HG02938 (cell line): ENCODE measurements around the gene GHDC.
"Not testable (repeated sequence)": the region's sequence is repeated elsewhere in the genome, so short reads cannot be mapped to it uniquely, and the experiment has no call there.

Experiments
- ATAC-seq: cut with Tn5 transposase; IDR thresholded peaks from one replicate; pipeline ENCODE4 v1.9.1; 2021; ENCODE audit warnings: mild to moderate bottlenecking, moderate library complexity; ENCODE audit not compliant: unreplicated experiment

GHDC gene

GRCh38 chr17:42203354-42203753 is 9.1 kb upstream of the GHDC start:
- no peak for ATAC-seq

- ATAC-seq: no peak
These were observed 8.4 kb upstream of the GHDC start for GRCh38 chr17:42202696-42203095.

GRCh38 chr17:42202159-42202558 is 7.9 kb upstream of the GHDC start:
- no peak for ATAC-seq

- ATAC-seq: no peak
These were observed 7.1 kb upstream of the GHDC start for GRCh38 chr17:42201458-42201772.

GRCh38 chr17:42200706-42201457 is 6.6 kb upstream of the GHDC start:
- no peak for ATAC-seq

GRCh38 chr17:42199416-42200011 is 5.2 kb upstream of the GHDC start:
- no peak for ATAC-seq

- no peak for ATAC-seq
These were observed 4.6 kb upstream of the GHDC start for GRCh38 chr17:42198897-42199296.

GRCh38 chr17:42197564-42198156 is 3.4 kb upstream of the GHDC start:
- ATAC-seq: no peak

GRCh38 chr17:42193216-42193968 is 902 bp downstream of the GHDC start:
- no peak for ATAC-seq

- ATAC-seq: no peak
These were observed 1.8 kb downstream of the GHDC start for GRCh38 chr17:42192189-42193126.

- no peak for ATAC-seq
These were observed 3.1 kb downstream of the GHDC start for GRCh38 chr17:42191275-42191608.

- no peak for ATAC-seq
These were observed 3.6 kb downstream of the GHDC start for GRCh38 chr17:42190491-42191274.

GRCh38 chr17:42189651-42189965 is 4.7 kb downstream of the GHDC start:
- no peak for ATAC-seq

- ATAC-seq: no peak
These were observed 5.3 kb downstream of the GHDC start for GRCh38 chr17:42188749-42189650.

- ATAC-seq: no peak
These were observed 6.5 kb downstream of the GHDC start for GRCh38 chr17:42187833-42188232.

GRCh38 chr17:42186191-42186590 is 8.1 kb downstream of the GHDC start:
- not testable (repeated sequence) for ATAC-seq

GRCh38 chr17:42185621-42185930 is 8.7 kb downstream of the GHDC start:
- ATAC-seq: no peak

- no peak for ATAC-seq
These were observed 9.3 kb downstream of the GHDC start, which contains the start of gene HCRT for GRCh38 chr17:42184713-42185620. TSS of gene HCRT (minus strand) at chr17:42185452. CDS start at chr17:42185365, 87 bp downstream.
